Natural killer cell treated with Interleukin-12 subunit alpha and Interleukin-12 subunit beta and Interleukin-15 and Interleukin-18, amount 100 ng/mL, for 72 hours (primary cell): Measurements from ENCODE around the gene LAMA2. TPM values are rescaled to one million over a fixed set of nuclear protein-coding genes. Genes with fewer than 3 reads are reported as not detected.

Experiments used
- ATAC-seq, 2 donors: fragments of 150-1000 bp; cut with Tn5 transposase in 1 of 2; sonication (Bioruptor Pico), chemical (Tn5 transposase) in 1 of 2; 2 replicates each; pipeline ENCODE4 v1.10.0; 2021
- DNase-seq: peaks from one replicate; pipeline ENCODE4 v3.0.0; 2022; ENCODE audit warnings: low spot score
- H3K27ac Mint-ChIP-seq, 2 donors: 1 replicate in 1 of 2; 2 replicates in 1 of 2; pipeline ENCODE4 v1.8.0; 2022; ENCODE audit warnings: mixed read lengths in 2 of 2, mild to moderate bottlenecking in 1 of 2, moderate library complexity in 1 of 2
- H3K27me3 Mint-ChIP-seq, 2 donors: 1 replicate in 1 of 2; 2 replicates in 1 of 2; pipeline ENCODE4 v1.8.0; 2022; ENCODE audit warnings: mixed read lengths in 2 of 2
- H3K36me3 Mint-ChIP-seq: one replicate; pipeline ENCODE4 v1.8.0; 2022; ENCODE audit warnings: mixed read lengths
- H3K4me1 Mint-ChIP-seq, 2 donors: 1 replicate in 1 of 2; 2 replicates in 1 of 2; pipeline ENCODE4 v1.8.0; 2022; ENCODE audit warnings: low read depth in 2 of 2, mixed read lengths in 2 of 2, mild to moderate bottlenecking in 1 of 2
- H3K4me3 Mint-ChIP-seq: one replicate; pipeline ENCODE4 v1.8.0; 2022; ENCODE audit warnings: mixed read lengths
- H3K9me3 Mint-ChIP-seq: 2 replicates; pipeline ENCODE4 v1.8.0; 2022; ENCODE audit warnings: mixed read lengths
- total RNA-seq, 2 donors: library from RNA; stranded (reverse); gene quantifications; one replicate each; pipeline ENCODE4 v1.2.3, GENCODE V29; 2022

Gene LAMA2
- total RNA-seq, 2 donors from 2014 or later = 0.36 to 0.53 TPM

GRCh38 chr6:128950864-128951263 is 67.9 kb downstream of the LAMA2 start:
- Mint-ChIP-seq H3K4me3 (no peak overlapping the region), H3K36me3 (no peaks in the 10 kb centered on the region), H3K27ac (no peak overlapping the region), H3K9me3 (no peaks in the 10 kb centered on the region), H3K4me1 (no peaks in the 10 kb centered on the region), H3K27me3 (peaks cover 0 to 5% of the 10 kb centered on the region in 2 donors)
- no peak for ATAC-seq
- DNase-seq = no peak

DNA sequence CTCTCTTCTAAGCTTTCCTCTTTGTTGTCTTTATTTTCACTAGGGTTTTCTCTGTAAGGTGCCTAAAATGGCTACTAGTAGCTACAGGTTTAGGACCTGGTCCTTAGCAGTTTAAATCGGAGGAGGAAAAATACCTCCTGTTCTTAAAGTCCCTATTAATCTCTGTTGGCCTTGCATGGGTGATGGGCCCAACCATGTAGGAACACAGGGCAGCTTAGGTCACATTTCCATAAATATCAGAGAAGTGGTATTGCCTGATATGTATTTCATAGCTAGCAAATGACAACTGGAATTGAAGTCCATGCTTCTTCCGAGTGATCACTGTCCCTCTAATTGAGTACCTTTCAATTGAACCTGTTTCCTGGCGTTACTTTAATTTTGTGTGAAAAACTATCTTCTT is 70.0 kb downstream of the LAMA2 start:
- Mint-ChIP-seq H3K9me3 (no peaks in the 10 kb centered on the region), H3K27ac (no peak overlapping the region), H3K27me3 (peaks cover 0 to 5% of the 10 kb centered on the region in 2 donors), H3K4me3 (no peak overlapping the region), H3K4me1 (no peaks in the 10 kb centered on the region), H3K36me3 (no peaks in the 10 kb centered on the region)
- no peak for DNase-seq
- no peak for ATAC-seq

- Mint-ChIP-seq H3K27ac (no peak overlapping the region), H3K27me3 (peaks cover 0 to 13% of the 10 kb centered on the region in 2 donors)
Observed at GRCh38 chr6:128954308-128955043, 71.5 kb downstream of the LAMA2 start.

GRCh38 chr6:128963561-128963960 is 80.6 kb downstream of the LAMA2 start:
- Mint-ChIP-seq H3K36me3 (no peaks in the 10 kb centered on the region), H3K4me3 (no peak overlapping the region), H3K27me3 (peaks cover 0 to 26% of the 10 kb centered on the region in 2 donors)

More at GRCh38 chr6:128954308-128955043, 71.5 kb downstream of the LAMA2 start:
- Mint-ChIP-seq H3K9me3 (no peaks in the 10 kb centered on the region), H3K36me3 (no peaks in the 10 kb centered on the region), H3K4me3 (no peak overlapping the region), H3K4me1 (no peaks in the 10 kb centered on the region)
- DNase-seq (no peak), ATAC-seq (no peak)

GRCh38 chr6:128964233-128964755 is 81.4 kb downstream of the LAMA2 start:
- Mint-ChIP-seq H3K27ac (no peak overlapping the region), H3K4me1 (no peaks in the 10 kb centered on the region), H3K4me3 (no peak overlapping the region), H3K9me3 (no peaks in the 10 kb centered on the region), H3K27me3 (peaks cover 0 to 23% of the 10 kb centered on the region in 2 donors), H3K36me3 (no peaks in the 10 kb centered on the region)
- no peak for ATAC-seq
- DNase-seq = no peak

More at GRCh38 chr6:128963561-128963960, 80.6 kb downstream of the LAMA2 start:
- Mint-ChIP-seq H3K27ac (no peak overlapping the region), H3K9me3 (no peaks in the 10 kb centered on the region), H3K4me1 (no peaks in the 10 kb centered on the region)
- DNase-seq (no peak), ATAC-seq (no peak)

DNA sequence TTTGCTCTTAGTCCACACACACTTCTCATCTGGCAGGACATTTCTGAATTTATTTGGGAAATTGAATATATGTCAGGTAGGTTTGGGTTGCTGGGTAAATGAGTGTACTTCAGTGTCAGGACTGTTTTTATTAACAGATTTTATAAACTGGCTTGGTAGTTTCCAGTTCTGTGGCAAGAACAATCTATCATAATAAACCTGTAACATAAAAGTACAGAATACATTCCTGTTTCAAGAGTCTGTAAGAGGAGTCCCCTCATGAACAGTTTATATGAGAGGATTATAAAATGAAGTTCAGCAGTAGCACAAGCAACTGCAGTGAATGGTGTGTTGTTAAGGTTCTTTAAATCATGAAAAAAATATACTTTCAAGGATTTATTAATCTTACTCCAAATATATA is 81.8 kb downstream of the LAMA2 start:
- H3K4me1 Mint-ChIP-seq = no peaks in the 10 kb centered on the region
- no peak for ATAC-seq
- peaks cover 0 to 18% of the 10 kb centered on the region in 2 donors for H3K27me3 Mint-ChIP-seq
- H3K36me3 Mint-ChIP-seq = no peaks in the 10 kb centered on the region
- H3K9me3 Mint-ChIP-seq = no peaks in the 10 kb centered on the region
- no peak for DNase-seq
- no peak overlapping the region for H3K27ac Mint-ChIP-seq
- no peak overlapping the region for H3K4me3 Mint-ChIP-seq

GRCh38 chr6:128966934-128967333 is 84.0 kb downstream of the LAMA2 start:
- no peak overlapping the region for H3K4me3 Mint-ChIP-seq
- H3K27me3 Mint-ChIP-seq = peaks cover 0 to 17% of the 10 kb centered on the region in 2 donors
- H3K4me1 Mint-ChIP-seq = no peaks in the 10 kb centered on the region
- DNase-seq (no peak), ATAC-seq (no peak)
- no peak overlapping the region for H3K27ac Mint-ChIP-seq
- no peaks in the 10 kb centered on the region for H3K9me3 Mint-ChIP-seq
- no peaks in the 10 kb centered on the region for H3K36me3 Mint-ChIP-seq

GRCh38 chr6:128979071-128979470 is 96.1 kb downstream of the LAMA2 start:
- Mint-ChIP-seq H3K4me3 (no peak overlapping the region), H3K27me3 (peaks cover 2 to 25% of the 10 kb centered on the region in 2 donors), H3K9me3 (no peaks in the 10 kb centered on the region), H3K36me3 (no peaks in the 10 kb centered on the region), H3K27ac (no peak overlapping the region), H3K4me1 (no peaks in the 10 kb centered on the region)
- ATAC-seq (no peak), DNase-seq (no peak)

GRCh38 chr6:128981716-128982115 is 98.8 kb downstream of the LAMA2 start:
- no peak for ATAC-seq
- H3K27me3 Mint-ChIP-seq = peaks cover 0 to 16% of the 10 kb centered on the region in 2 donors

DNA sequence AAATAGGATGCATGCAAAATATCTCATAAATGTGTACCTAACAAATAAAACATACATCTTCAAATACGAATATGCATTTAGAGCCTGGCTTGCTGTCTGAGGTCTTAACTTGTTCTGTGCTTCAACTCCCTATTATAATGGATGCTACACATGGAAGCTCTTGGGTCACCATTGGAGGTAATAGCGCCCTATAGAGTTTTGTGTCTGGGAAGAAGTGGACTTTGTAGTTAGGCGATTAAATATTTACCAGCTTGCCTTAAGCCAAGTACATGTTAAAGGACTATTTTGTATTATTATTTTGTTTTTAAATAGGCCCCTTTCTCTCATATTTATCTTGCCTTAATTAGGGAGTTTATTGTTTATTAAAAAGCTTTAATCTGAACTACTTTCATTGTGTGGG is 107.4 kb downstream of the LAMA2 start:
- no peak overlapping the region for H3K4me3 Mint-ChIP-seq
- H3K4me1 Mint-ChIP-seq = no peaks in the 10 kb centered on the region
- H3K9me3 Mint-ChIP-seq = no peaks in the 10 kb centered on the region
- no peaks in the 10 kb centered on the region for H3K27me3 Mint-ChIP-seq
- no peak overlapping the region for H3K27ac Mint-ChIP-seq
- DNase-seq (no peak), ATAC-seq (no peak)
- H3K36me3 Mint-ChIP-seq = no peaks in the 10 kb centered on the region

More at GRCh38 chr6:128981716-128982115, 98.8 kb downstream of the LAMA2 start:
- Mint-ChIP-seq H3K4me1 (no peaks in the 10 kb centered on the region), H3K9me3 (no peaks in the 10 kb centered on the region), H3K36me3 (no peaks in the 10 kb centered on the region), H3K4me3 (no peak overlapping the region), H3K27ac (no peak overlapping the region)
- DNase-seq = no peak

DNA sequence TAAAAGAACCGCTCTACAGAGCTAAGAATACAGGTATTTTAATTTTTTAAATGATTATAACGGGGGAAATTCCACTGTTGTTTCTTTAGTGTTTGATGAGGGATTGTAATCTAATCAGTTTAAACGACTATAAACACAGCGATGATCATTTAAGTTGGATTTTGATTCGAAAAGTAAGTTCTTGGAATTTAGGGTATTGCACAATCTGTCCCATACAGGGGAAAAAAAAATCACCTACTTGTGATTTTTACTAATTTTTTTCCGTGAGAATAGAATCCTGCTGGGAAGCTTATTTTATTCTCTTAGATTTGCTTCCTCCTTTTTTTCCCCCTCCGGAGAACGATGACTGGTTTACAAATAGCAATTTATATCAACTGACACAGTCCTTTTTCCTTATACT is 108.0 kb downstream of the LAMA2 start:
- ATAC-seq (no peak), DNase-seq (no peak)
- Mint-ChIP-seq H3K27ac (no peak overlapping the region), H3K36me3 (no peaks in the 10 kb centered on the region), H3K27me3 (peaks cover 2 to 5% of the 10 kb centered on the region in 2 donors), H3K4me1 (no peaks in the 10 kb centered on the region), H3K4me3 (no peak overlapping the region), H3K9me3 (peaks cover 1% of the 10 kb centered on the region)

- ATAC-seq (no peak), DNase-seq (no peak)
- Mint-ChIP-seq H3K4me3 (no peak overlapping the region), H3K9me3 (peaks cover 13% of the 10 kb centered on the region), H3K27me3 (peaks cover 3 to 17% of the 10 kb centered on the region in 2 donors), H3K4me1 (no peaks in the 10 kb centered on the region), H3K36me3 (no peaks in the 10 kb centered on the region), H3K27ac (no peak overlapping the region)
Observed at GRCh38 chr6:128993166-128993565, 110.2 kb downstream of the LAMA2 start.

GRCh38 chr6:128997880-128998279 is 114.9 kb downstream of the LAMA2 start:
- DNase-seq (no peak), ATAC-seq (no peak)
- Mint-ChIP-seq H3K9me3 (peaks cover 13% of the 10 kb centered on the region), H3K27ac (no peak overlapping the region), H3K4me1 (no peaks in the 10 kb centered on the region), H3K27me3 (peaks cover 3 to 17% of the 10 kb centered on the region in 2 donors), H3K36me3 (no peaks in the 10 kb centered on the region), H3K4me3 (no peak overlapping the region)

GRCh38 chr6:129006724-129007514 is 124.0 kb downstream of the LAMA2 start:
- no peaks in the 10 kb centered on the region for H3K4me1 Mint-ChIP-seq
- H3K4me3 Mint-ChIP-seq = no peak overlapping the region
- peaks cover 3% of the 10 kb centered on the region for H3K9me3 Mint-ChIP-seq
- H3K36me3 Mint-ChIP-seq = no peaks in the 10 kb centered on the region
- peaks cover 2 to 16% of the 10 kb centered on the region in 2 donors for H3K27me3 Mint-ChIP-seq
- no peak for ATAC-seq
- DNase-seq = no peak
- H3K27ac Mint-ChIP-seq = no peak overlapping the region
